B cell (primary cell): ENCODE measurements around the gene GSC2. TPM values are rescaled to one million over a fixed set of nuclear protein-coding genes. Genes with fewer than 3 reads are reported as not detected.

Experiments used
- ATAC-seq: fragments of 200-7000 bp; cut with Tn5 transposase; one replicate; pipeline ENCODE4 v1.10.0; 2021; ENCODE audit warnings: low read depth, mild to moderate bottlenecking, moderate number of reproducible peaks, moderate library complexity
- CTCF ChIA-PET: fragments of 350-600 bp; sonication (Branson Sonifier 250); formaldehyde crosslinking; loops from one replicate; lab custom pipeline; 2021; ENCODE audit warnings: antibody characterized with exemption, inconsistent platforms; lab: Charles Lee
- POLR2A ChIA-PET: fragments of 350-600 bp; sonication (Branson Sonifier 250); formaldehyde crosslinking; loops from one replicate; lab custom pipeline; 2021; ENCODE audit warnings: antibody characterized with exemption; lab: Charles Lee
- DNase-seq: peaks from one replicate; pipeline ENCODE4 v3.0.0; 2013
- H2AFZ ChIP-seq: 2 replicates; pipeline ENCODE4 v1.6.1; 2012; ENCODE audit warnings: mild to moderate bottlenecking, low read depth, low read length; ENCODE audit not compliant: insufficient read depth, poor library complexity, severe bottlenecking
- H3K27ac ChIP-seq, 2 donors: 1 replicate in 1 of 2; 2 replicates in 1 of 2; pipeline ENCODE4 v1.5.1; 2012 to 2013; ENCODE audit warnings: low read length in 2 of 2, mild to moderate bottlenecking in 2 of 2, moderate library complexity in 1 of 2
- H3K27me3 ChIP-seq, 4 experiments: fragments of 200-600 bp in 1 of 4; sonication (generic) in 1 of 4; replicated peaks in 1 of 4; 1 replicate in 2 of 4; 2 replicates in 2 of 4; pipeline versions ENCODE4 v1.6.1 to v1.7.0; 2013 to 2016; ENCODE audit warnings: low read length in 3 of 4, mild to moderate bottlenecking in 2 of 4, mixed read lengths in 1 of 4, moderate library complexity in 1 of 4; ENCODE audit not compliant: insufficient read depth in 4 of 4, control insufficient read depth in 3 of 4; ENCODE audit errors: control extremely low read depth in 1 of 4
- H3K36me3 ChIP-seq, 2 experiments: replicated peaks in 1 of 2; 1 replicate in 1 of 2; 2 replicates in 1 of 2; pipeline versions ENCODE4 v1.6.1 to v1.7.1; 2013; ENCODE audit warnings: low read length in 1 of 2; ENCODE audit not compliant: insufficient read depth in 2 of 2, control insufficient read depth in 1 of 2; ENCODE audit errors: control extremely low read depth in 1 of 2, extremely low read depth in 1 of 2
- H3K4me1 ChIP-seq, 2 donors: fragments of 200-600 bp in 1 of 2; sonication (generic) in 1 of 2; 1 replicate in 1 of 2; 2 replicates in 1 of 2; pipeline versions ENCODE4 v1.5.1 to v1.6.1; 2013 to 2017; ENCODE audit warnings: low read length in 2 of 2; ENCODE audit not compliant: control insufficient read depth in 2 of 2, insufficient read depth in 2 of 2
- H3K4me2 ChIP-seq: replicated peaks from 2 replicates; pipeline ENCODE3; 2012; ENCODE audit warnings: mild to moderate bottlenecking, low read depth, low read length; ENCODE audit not compliant: poor library complexity, severe bottlenecking
- H3K4me3 ChIP-seq, 5 experiments: fragments of 200-600 bp in 1 of 5; sonication (generic) in 1 of 5; 1 replicate in 3 of 5; 2 replicates in 2 of 5; pipeline versions ENCODE4 v1.5.1 to v1.7.0; 2011 to 2016; ENCODE audit warnings: low read length in 4 of 5, mild to moderate bottlenecking in 4 of 5, low read depth in 2 of 5, control low read depth in 1 of 5, moderate library complexity in 1 of 5; ENCODE audit not compliant: insufficient read depth in 1 of 5; ENCODE audit errors: control extremely low read depth in 1 of 5, extremely low read depth in 1 of 5
- H3K79me2 ChIP-seq: fragments of 200-600 bp; sonication (generic); one replicate; pipeline ENCODE4 v1.6.0; 2016; ENCODE audit warnings: low read length; ENCODE audit not compliant: control insufficient read depth, insufficient read depth
- H3K9ac ChIP-seq: fragments of 200-600 bp; sonication (generic); 2 replicates; pipeline ENCODE4 v1.6.1; 2017; ENCODE audit warnings: mild to moderate bottlenecking, low read length, moderate library complexity
- H3K9me3 ChIP-seq, 3 donors: one replicate each; pipeline versions ENCODE4 v1.6.1 to v1.7.1; 2013; ENCODE audit warnings: low read length in 2 of 3; ENCODE audit not compliant: control insufficient read depth in 2 of 3, insufficient read depth in 1 of 3; ENCODE audit errors: control extremely low read depth in 1 of 3
- H4K20me1 ChIP-seq: 2 replicates; pipeline ENCODE4 v1.6.0; 2012; ENCODE audit warnings: mild to moderate bottlenecking, low read length; ENCODE audit not compliant: insufficient read depth, control insufficient read depth, poor library complexity, severe bottlenecking
- H3K27ac Mint-ChIP-seq: one replicate; pipeline ENCODE4 v1.8.0; 2021; ENCODE audit warnings: mixed read lengths
- H3K27me3 Mint-ChIP-seq: one replicate; pipeline ENCODE4 v1.8.0; 2021; ENCODE audit warnings: mixed read lengths
- H3K4me1 Mint-ChIP-seq: one replicate; pipeline ENCODE4 v1.8.0; 2021; ENCODE audit warnings: mixed read lengths
- H3K4me3 Mint-ChIP-seq: one replicate; pipeline ENCODE4 v1.8.0; 2021; ENCODE audit warnings: mixed read lengths
- H3K9me3 Mint-ChIP-seq: one replicate; pipeline ENCODE4 v1.8.0; 2022; ENCODE audit warnings: mixed read lengths; ENCODE audit not compliant: insufficient read depth
- CTCF ChIP-seq: fragments of 200-600 bp; IDR thresholded peaks from one replicate; pipeline ENCODE4 v1.8.0; 2022; ENCODE audit warnings: antibody characterized with exemption, mild to moderate bottlenecking
- EZH2 ChIP-seq: IDR thresholded peaks from 2 replicates; pipeline ENCODE4 v1.6.1; 2012; ENCODE audit warnings: borderline replicate concordance, low read depth, mild to moderate bottlenecking, moderate library complexity, low read length; ENCODE audit not compliant: insufficient read depth, poor library complexity, severe bottlenecking
- WGBS: methylation state at CpG from one replicate; pipeline ENCODE4 v1.1.5; 2013; ENCODE audit warnings: missing lambda C conversion rate; ENCODE audit not compliant: insufficient coverage; 5-methylcytosine and 5-hydroxymethylcytosine counted together
- intact Hi-C: fragments of 100-400 bp; cut with micrococcal nuclease; formaldehyde crosslinking; loops from one replicate; pipeline ENCODE4 v1.10.0; 2022
- polyA plus RNA-seq: library from polyadenylated mRNA; depleted of rRNA; stranded (reverse); fragments of >200 nt; gene quantifications from 2 replicates; pipeline ENCODE4 v1.2.3, GENCODE V29; 2012
- total RNA-seq, 2 donors: library from RNA; stranded (reverse); fragments of 120-200 nt in 1 of 2; gene quantifications; 1 replicate in 1 of 2; 2 replicates in 1 of 2; pipeline versions ENCODE4 v1.2.3 to v1.2.4, GENCODE V29; 2013 to 2022

The GSC2 gene
- total and polyA plus RNA-seq, 2 donors (not counting 1 experiment from before 2014, with no cell fraction given), result not detected

GRCh38 chr22:19124377-19124776 is 25.7 kb downstream of the GSC2 start:
- ChIA-PET CTCF (interaction anchor here (0.9 to 1.4 kb wide), 2 partner anchors 13 to 55 kb away, joined by 3 to 4 read pairs; no protein-coding TSS in a partner anchor), POLR2A (no interaction called here)
- peaks cover 24 to 27% of the 10 kb centered on the region in 2 donors for H3K4me1 ChIP-seq
- peaks cover 24% of the 10 kb centered on the region for H4K20me1 ChIP-seq
- no peaks in the 10 kb centered on the region for H3K36me3 ChIP-seq
- TF ChIP-seq EZH2 (no peak), CTCF (no peak)
- peaks cover 33% of the 10 kb centered on the region for H3K79me2 ChIP-seq
- H3K9ac ChIP-seq, result no peak overlapping the region
- ATAC-seq (no peak), DNase-seq (no peak)
- no peak overlapping the region for H3K4me2 ChIP-seq
- no peak overlapping the region for H3K4me3 ChIP-seq
- no peak overlapping the region for H2AFZ ChIP-seq
- no peak overlapping the region for H3K27ac ChIP-seq
- WGBS, result 95% methylated on average over 2 of the region's 4 CpGs
- Mint-ChIP-seq H3K27me3 (no peaks in the 10 kb centered on the region), H3K4me3 (no peak overlapping the region), H3K27ac (no peak overlapping the region), H3K9me3 (no peaks in the 10 kb centered on the region), H3K4me1 (peaks cover 25% of the 10 kb centered on the region)
- intact Hi-C loops, result loop anchor here (5.0 kb wide), 1 partner anchor 323 kb away; the partner anchor contains the start of gene C22orf39
- H3K27me3 ChIP-seq, result no peaks in the 10 kb centered on the region
- H3K9me3 ChIP-seq, result no peaks in the 10 kb centered on the region

- Mint-ChIP-seq H3K9me3 (no peaks in the 10 kb centered on the region), H3K4me3 (no peak overlapping the region), H3K27ac (no peak overlapping the region), H3K4me1 (peaks cover 29% of the 10 kb centered on the region), H3K27me3 (no peaks in the 10 kb centered on the region)
- no peaks in the 10 kb centered on the region for H3K36me3 ChIP-seq
- CTCF ChIA-PET, result interaction anchor here (0.9 to 1.4 kb wide), 2 partner anchors 12 to 56 kb away, joined by 3 to 4 read pairs; no protein-coding TSS in a partner anchor
- no peak overlapping the region for H3K9ac ChIP-seq
- H3K4me1 ChIP-seq, result peaks cover 29 to 32% of the 10 kb centered on the region in 2 donors
- no peak overlapping the region for H3K27ac ChIP-seq
- DNase-seq (no peak), ATAC-seq (no peak)
- no peak overlapping the region for H3K4me3 ChIP-seq
- H4K20me1 ChIP-seq, result peaks cover 28% of the 10 kb centered on the region
- no peaks in the 10 kb centered on the region for H3K9me3 ChIP-seq
- POLR2A ChIA-PET, result interaction anchor here (0.6 kb wide), 1 partner anchor 500 kb away, joined by 8 read pairs; no protein-coding TSS in a partner anchor
- H3K4me2 ChIP-seq, result no peak overlapping the region
- H3K79me2 ChIP-seq, result peaks cover 38% of the 10 kb centered on the region
- intact Hi-C loops, result loop anchor here (2.0 to 5.0 kb wide), 2 partner anchors 323 to 993 kb away; partner anchors contain the start of genes C22orf39, RANBP1 and TRMT2A
- no peak overlapping the region for H2AFZ ChIP-seq
- WGBS, result 93% methylated on average over 4 of the region's 4 CpGs
- no peaks in the 10 kb centered on the region for H3K27me3 ChIP-seq
- no peak for TF ChIP-seq EZH2
- no peak for TF ChIP-seq CTCF
Measured at GRCh38 chr22:19123936-19124335, 26.2 kb downstream of the GSC2 start.
